ENCODE data around the gene GSTA1.
"Not testable (repeated sequence)": the region's sequence is repeated elsewhere in the genome, so short reads cannot be mapped to it uniquely, and the experiment has no call there.

GSTA1 gene

DNA sequence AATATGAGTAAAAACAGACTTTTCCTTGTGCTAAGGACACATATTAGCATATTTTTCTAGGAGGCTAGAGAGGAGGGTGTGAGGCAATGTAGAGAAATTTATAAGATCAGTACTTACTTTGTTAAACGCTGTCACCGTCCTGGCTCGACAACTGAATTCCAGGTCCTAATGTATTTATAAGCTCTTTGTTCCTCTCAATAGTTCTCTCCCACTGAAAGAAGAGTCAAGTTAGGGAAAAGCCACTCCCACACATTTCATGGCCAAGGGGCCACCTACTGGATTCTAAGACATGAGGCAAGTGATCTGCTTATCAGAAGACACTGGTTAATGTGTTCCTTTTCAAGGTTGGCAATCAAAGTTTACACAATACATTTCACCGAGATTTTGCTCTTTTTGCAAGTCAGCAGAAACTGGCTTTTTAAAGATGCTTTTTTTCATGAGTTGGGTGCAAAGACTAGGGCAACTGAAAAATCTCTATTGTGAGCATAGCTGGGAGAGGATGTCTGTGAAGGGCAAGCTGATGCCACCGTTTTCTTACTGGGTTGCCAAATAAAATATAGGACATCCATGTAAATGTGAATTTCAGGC lies at the start of gene GSTA1:
Gene GSTA1 (minus strand): TSS at position 149 of the 588 bp plus-strand sequence. CDS start 4,549 bp downstream, outside the sequence.
- DNase-seq = not testable (repeated sequence)

GRCh38 chr6:52849137-52849536 lies 45.5 kb upstream of the GSTA1 start:
- no peak for DNase-seq

GRCh38 chr6:52846002-52846401 lies 42.4 kb upstream of the GSTA1 start:
- DNase-seq = no peak

- no peak for DNase-seq
These were observed 40.0 kb upstream of the GSTA1 start for GRCh38 chr6:52843605-52844004.

DNA sequence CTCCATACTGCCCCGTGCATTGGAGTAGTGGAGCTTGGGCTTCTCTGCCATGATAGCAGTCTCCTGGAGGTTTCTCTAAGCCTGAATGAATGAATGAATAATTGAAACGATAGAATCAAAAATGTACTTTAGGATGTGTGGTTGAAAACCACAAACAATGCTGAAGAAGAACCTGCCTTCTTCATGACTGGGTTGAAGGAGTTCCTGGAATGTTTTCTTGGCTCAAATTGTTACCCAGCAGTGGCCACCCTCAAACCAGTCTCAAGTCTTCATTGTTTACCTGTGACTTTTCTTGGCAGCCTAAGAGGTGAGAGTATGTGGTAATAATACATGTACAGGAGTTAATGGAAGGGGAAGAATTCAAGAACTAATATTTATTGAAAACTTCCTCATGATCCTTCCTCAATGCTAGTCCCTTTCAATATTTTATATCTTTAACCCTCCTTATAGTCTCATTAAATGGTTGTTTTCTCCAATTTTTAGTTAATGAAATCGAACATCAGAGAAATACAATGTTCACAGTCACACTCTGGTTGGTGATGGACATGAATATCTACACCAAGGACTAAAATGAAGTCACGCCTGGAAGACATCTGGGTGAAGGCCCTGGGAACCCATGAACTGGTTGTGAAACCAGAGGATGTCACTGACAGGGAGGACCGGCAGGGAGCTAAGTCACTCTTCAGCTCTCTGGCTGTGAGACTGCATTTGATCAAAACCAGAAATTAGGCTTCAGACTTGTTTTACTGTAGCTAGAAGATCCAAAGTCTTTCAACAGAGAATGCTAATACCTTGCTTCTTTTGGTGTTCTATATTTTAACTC lies 37.4 kb upstream of the GSTA1 start, which contains the start of gene GSTA5:
Gene GSTA5 (minus strand): TSS at position 51 of the 823 bp plus-strand sequence.
- no peak for DNase-seq

- peak in 13 of 58 donors; percentile 1 to 21 (median 5) for DNase-seq
These were observed 35.8 kb upstream of the GSTA1 start for GRCh38 chr6:52839124-52840055.

DNA sequence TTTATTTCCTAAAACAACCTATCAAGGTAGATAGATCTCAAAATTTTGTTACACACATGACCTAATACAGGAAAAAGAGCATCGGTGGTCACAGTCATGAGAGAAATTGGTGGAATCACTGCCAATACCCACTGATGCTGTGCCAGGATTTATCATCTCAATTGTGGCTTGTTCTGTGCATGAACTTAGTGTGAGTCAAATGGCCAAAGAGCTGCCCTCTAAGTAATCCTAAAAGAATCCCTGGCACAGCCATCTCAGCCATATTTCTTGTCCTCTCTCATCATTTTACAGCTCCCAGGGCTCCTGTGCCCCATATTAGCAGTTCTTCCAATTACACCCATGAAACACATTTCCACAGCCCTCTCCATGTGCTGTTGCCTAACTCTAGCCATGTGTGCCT lies 30.9 kb upstream of the GSTA1 start:
- no peak for DNase-seq

GRCh38 chr6:52830869-52831268 lies 27.3 kb upstream of the GSTA1 start:
- not testable (repeated sequence) for DNase-seq

DNA sequence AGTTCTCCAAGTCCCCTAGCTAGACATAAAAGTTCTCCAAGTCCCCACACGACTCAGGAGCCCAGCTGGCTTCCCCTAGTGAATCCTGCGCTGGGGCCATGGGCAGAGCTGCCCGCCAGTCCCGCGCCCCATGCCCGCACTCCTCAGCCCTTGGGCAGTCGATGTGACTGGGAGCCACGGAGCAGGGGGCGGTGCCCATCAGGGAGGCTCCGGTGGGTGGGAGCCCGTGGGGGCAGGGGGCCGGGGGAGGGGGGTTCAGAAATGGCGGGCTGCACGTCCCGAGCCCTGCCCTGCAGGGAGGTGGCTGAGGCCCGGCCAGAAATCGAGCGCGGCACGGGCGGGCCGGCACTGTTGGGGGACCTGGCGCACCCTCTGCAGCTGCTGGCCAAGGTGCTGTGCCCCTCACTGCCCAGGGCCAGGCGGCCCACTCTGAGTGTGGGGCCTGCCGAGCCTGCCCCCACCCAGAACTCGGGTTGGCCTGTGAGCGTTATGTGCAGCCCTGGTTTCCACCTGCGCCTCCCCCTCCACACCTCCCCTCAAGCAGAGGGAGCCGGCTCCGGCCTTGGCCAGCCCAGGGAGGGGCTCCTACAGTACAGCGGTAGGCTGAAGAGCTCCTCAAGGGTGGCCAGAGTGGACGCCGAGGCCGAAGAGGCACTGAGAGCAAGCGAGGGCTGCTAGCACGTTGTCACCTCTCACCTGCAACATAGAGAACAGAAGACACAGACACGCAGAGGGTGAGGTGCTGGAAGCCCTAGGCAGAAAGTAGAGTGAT lies 25.6 kb upstream of the GSTA1 start:
- no peak for DNase-seq

DNA sequence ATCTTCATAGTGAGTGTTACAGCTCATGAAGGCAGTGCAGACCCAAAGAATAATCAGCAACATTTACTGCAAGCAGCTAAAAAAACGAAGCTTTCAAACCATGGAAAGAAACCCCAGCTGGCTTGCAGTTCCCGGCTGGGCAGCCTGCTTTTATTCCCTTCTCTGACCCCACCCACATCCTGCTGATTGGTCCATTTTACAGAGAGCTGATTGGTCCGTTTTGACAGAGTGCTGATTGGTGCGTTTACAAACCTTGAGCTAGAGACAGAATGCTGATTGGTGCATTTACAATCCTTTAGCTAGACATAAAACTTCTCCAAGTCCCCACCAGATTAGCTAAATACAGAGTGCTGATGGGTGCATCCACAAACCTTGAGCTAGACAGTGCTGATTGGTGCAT lies 25.0 kb upstream of the GSTA1 start:
- not testable (repeated sequence) for DNase-seq

DNA sequence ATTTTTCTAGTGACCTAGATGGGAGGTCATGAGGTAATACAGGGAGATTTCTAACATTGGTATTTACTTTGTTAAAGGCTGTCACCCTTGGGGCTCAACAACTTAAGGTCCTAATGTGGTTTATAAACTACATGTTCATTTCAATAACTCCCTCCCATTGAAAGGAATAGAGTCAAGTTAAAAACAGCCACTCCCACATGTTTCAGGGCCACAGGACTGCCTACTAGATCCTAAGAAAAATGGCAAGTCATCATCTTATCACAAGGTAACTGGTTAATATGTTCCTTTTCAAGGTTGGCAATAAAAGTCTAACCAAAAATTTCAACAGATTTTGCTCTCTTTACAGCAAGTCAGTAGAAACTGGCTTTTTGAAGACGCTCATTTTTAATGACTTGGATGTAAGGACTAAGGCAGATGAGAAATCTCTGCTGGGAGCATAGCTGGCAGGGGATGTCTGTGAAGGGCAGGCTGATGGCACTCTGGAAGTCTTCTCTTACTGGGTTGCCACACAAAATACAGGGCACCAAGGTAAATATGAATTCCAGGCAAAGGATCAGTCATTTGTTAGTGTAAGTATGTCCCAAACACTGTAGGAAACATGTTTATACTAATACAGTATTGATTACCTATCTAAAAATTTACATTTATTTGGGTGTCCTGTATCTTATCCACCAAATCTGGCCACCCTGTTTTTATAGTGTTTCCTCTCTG lies 23.6 kb upstream of the GSTA1 start:
- not testable (repeated sequence) for DNase-seq

GRCh38 chr6:52826513-52826912 lies 22.9 kb upstream of the GSTA1 start:
- DNase-seq = no peak

DNA sequence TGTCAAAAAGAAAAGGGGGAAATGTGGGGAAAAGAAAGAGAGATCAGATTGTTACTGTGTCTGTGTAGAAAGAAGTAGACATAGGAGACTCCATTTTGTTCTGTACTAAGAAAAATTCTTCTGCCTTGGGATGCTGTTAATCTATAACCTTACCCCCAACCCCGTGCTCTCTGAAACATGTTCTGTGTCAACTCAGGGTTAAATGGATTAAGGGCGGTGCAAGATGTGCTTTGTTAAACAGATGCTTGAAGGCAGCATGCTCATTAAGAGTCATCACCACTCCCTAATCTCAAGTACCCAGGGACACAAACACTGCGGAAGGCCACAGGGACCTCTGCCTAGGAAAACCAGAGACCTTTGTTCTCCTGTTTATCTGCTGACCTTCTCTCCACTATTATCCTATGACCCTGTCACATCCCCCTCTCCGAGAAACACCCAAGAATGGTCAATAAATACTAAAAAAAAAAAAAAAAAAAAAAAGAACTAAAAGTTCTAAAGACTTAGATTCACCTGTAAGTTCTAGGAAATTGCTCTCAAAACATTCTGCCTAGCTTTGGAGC lies 22.4 kb upstream of the GSTA1 start:
- not testable (repeated sequence) for DNase-seq

DNA sequence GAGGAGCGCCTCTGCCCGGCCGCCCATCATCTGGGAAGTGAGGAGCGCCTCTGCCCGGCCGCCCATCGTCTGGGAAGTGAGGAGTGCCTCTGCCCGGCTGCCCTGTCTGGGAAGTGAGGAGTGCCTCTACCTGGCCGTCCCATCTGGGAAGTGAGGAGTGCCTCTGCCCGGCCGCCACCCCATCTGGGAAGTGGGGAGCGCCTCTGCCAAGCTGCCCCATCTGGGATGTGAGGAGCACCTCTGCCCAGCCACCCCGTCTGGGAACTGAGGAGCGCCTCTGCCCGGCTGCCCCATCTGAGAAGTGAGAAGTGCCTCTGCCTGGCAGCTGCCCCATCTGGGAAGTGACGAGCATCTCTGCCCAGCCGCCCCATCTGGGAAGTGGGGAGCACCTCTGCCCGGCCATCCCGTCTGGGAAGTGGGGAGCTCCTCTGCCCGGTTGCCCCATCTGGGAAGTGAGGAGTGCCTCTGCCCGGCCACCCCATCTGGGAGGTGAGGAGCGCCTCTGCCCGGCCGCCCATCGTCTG lies 21.7 kb upstream of the GSTA1 start:
- not testable (repeated sequence) for DNase-seq

GRCh38 chr6:52821842-52822241 lies 18.2 kb upstream of the GSTA1 start:
- no peak for DNase-seq

- no peak for DNase-seq
These were observed 16.6 kb upstream of the GSTA1 start for GRCh38 chr6:52820198-52820597.

DNA sequence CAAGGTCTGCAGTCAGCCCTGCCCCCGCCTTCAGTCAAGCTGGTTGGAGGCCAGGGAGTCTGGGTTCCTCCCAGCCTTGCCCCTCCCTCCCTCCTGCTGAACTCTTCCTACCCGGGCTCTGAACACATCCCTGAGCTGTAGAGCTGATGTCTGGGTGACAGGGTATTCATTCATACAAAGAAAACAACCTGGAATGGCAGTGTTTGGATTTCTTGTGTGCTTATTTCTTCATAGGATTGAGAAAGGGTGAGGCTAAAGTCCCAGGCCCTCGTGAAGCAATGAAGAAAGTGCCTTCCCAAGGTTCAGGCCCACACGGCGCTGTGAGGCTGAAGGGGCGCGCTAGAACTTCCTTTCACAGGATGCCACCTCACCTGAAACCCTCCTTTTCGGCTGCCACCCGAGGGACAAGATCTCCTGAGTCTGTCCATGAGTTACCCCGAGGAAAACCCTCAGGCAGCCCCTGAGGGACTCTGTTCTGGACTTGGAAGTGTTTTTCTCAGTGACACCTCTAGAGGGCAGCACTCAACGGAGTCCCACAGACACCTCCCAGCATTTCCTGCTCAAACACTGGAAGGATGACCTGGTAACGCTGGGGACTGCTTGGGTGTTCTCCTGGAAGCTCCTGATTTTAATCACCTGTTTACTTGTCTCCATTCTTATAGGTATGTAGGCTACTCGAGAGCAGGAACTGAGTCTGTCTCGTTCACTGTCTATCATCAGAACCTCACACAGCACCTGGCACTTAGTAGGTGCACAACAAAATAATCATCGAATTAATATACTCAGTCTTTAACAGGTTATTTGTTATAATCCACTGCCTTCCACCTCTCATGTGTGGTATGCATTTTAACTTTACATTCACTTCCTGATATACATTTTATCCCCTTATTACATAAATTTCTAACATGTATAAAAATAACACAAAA lies 11.8 kb upstream of the GSTA1 start:
- peak in 7 of 58 donors; percentile 1 to 32 (median 6) for DNase-seq

- DNase-seq = not testable (repeated sequence)
These were observed 10.9 kb upstream of the GSTA1 start for GRCh38 chr6:52814545-52814944.

All from anterior cingulate cortex (tissue), 58 donors.